Peyer's patch (tissue), 4 donors: ENCODE measurements around the gene TMEM187. TPM values are rescaled to one million over a fixed set of nuclear protein-coding genes. Genes with fewer than 3 reads are reported as not detected.

Experiments used
- DNase-seq, 3 donors: peaks; one replicate each; pipeline ENCODE4 v3.0.0-alpha.2; 2017 to 2019
- H3K27ac ChIP-seq, 4 donors: fragments of 200-600 bp; sonication (generic); one replicate each; pipeline ENCODE4 v1.5.1; 2016 to 2019
- H3K27me3 ChIP-seq, 2 donors: fragments of 200-600 bp; sonication (generic); one replicate each; pipeline ENCODE4 v1.5.1; 2019
- H3K36me3 ChIP-seq, 3 donors: fragments of 200-600 bp; sonication (generic); one replicate each; pipeline ENCODE4 v1.5.1; 2016 to 2019
- H3K4me1 ChIP-seq, 4 donors: fragments of 200-600 bp; sonication (generic); one replicate each; pipeline ENCODE4 v1.5.1; 2016 to 2019
- H3K4me3 ChIP-seq, 4 donors: fragments of 200-600 bp; sonication (generic); 1 replicate in 3 of 4; 2 replicates in 1 of 4; pipeline ENCODE4 v1.5.1; 2016 to 2019; ENCODE audit warnings: mild to moderate bottlenecking in 1 of 4
- H3K9me3 ChIP-seq, 4 donors: fragments of 200-600 bp; sonication (generic); one replicate each; pipeline ENCODE4 v1.5.1; 2016 to 2019; ENCODE audit warnings: mild to moderate bottlenecking in 1 of 4
- CTCF ChIP-seq, 6 experiments: fragments of 450-650 bp in 4 of 6; fragments of 200-600 bp in 2 of 6; sonication (generic) in 1 of 6; IDR thresholded peaks; one replicate each; pipeline ENCODE4 v1.5.1; 2017 to 2019; ENCODE audit warnings: antibody characterized with exemption in 6 of 6, mild to moderate bottlenecking in 3 of 6, moderate library complexity in 1 of 6
- POLR2A ChIP-seq, 2 donors: fragments of 450-650 bp; IDR thresholded peaks; one replicate each; pipeline ENCODE4 v1.5.1; 2017; ENCODE audit warnings: antibody characterized with exemption in 2 of 2, mild to moderate bottlenecking in 2 of 2, moderate library complexity in 2 of 2
- total RNA-seq, 4 donors: library from RNA; depleted of rRNA; stranded (reverse); fragments of >200 nt; gene quantifications; one replicate each; pipeline ENCODE4 v1.1.0, GENCODE V29; 2016

Gene TMEM187
- total RNA-seq, 4 donors from 2014 or later: 10.7 to 32.6 (median 12.8) TPM

GRCh38 chrX:153953892-153954557 lies 18.5 kb upstream of the TMEM187 start:
- Histone ChIP-seq H3K9me3 (no peaks in the 10 kb centered on the region), H3K4me3 (peak overlapping the region in 1 of 4 donors; percentile 22), H3K27ac (peak overlapping the region in 2 of 4 donors; percentile 19 to 68), H3K27me3 (no peaks in the 10 kb centered on the region), H3K4me1 (peaks cover 0 to 4% (median 0%) of the 10 kb centered on the region in 4 donors), H3K36me3 (peaks cover 0 to 88% (median 3%) of the 10 kb centered on the region in 3 donors)
- DNase-seq: no peak
- no peak for TF ChIP-seq CTCF (IDR thresholded peaks at IDR 0.05)
- TF ChIP-seq POLR2A (IDR thresholded peaks at IDR 0.05): no peak

GRCh38 chrX:153954558-153955227 lies 17.9 kb upstream of the TMEM187 start:
- TF ChIP-seq CTCF (IDR thresholded peaks at IDR 0.05) (no peak), POLR2A (IDR thresholded peaks at IDR 0.05) (no peak)
- Histone ChIP-seq H3K4me1 (peaks cover 0 to 4% (median 0%) of the 10 kb centered on the region in 4 donors), H3K9me3 (no peaks in the 10 kb centered on the region), H3K27ac (no peak overlapping the region), H3K36me3 (peaks cover 0 to 88% (median 3%) of the 10 kb centered on the region in 3 donors), H3K4me3 (no peak overlapping the region), H3K27me3 (no peaks in the 10 kb centered on the region)
- no peak for DNase-seq

GRCh38 chrX:153955228-153955732 lies 17.3 kb upstream of the TMEM187 start:
- H3K4me1 ChIP-seq: peaks cover 0 to 4% (median 0%) of the 10 kb centered on the region in 4 donors
- H3K27ac ChIP-seq: no peak overlapping the region
- DNase-seq: no peak
- TF ChIP-seq POLR2A (IDR thresholded peaks at IDR 0.05) (no peak), CTCF (IDR thresholded peaks at IDR 0.05) (no peak)
- H3K27me3 ChIP-seq: no peaks in the 10 kb centered on the region
- H3K36me3 ChIP-seq: peaks cover 0 to 88% (median 3%) of the 10 kb centered on the region in 3 donors
- no peaks in the 10 kb centered on the region for H3K9me3 ChIP-seq
- H3K4me3 ChIP-seq: no peak overlapping the region

GRCh38 chrX:153956044-153956907 lies 16.3 kb upstream of the TMEM187 start:
- no peak for DNase-seq
- no peaks in the 10 kb centered on the region for H3K27me3 ChIP-seq
- TF ChIP-seq POLR2A (IDR thresholded peaks at IDR 0.05) (no peak), CTCF (IDR thresholded peaks at IDR 0.05) (no peak)
- peaks cover 0 to 88% (median 3%) of the 10 kb centered on the region in 3 donors for H3K36me3 ChIP-seq
- no peak overlapping the region for H3K4me3 ChIP-seq
- H3K9me3 ChIP-seq: no peaks in the 10 kb centered on the region
- H3K4me1 ChIP-seq: peaks cover 0 to 4% (median 0%) of the 10 kb centered on the region in 4 donors
- H3K27ac ChIP-seq: no peak overlapping the region

GRCh38 chrX:153957224-153957623 lies 15.3 kb upstream of the TMEM187 start:
- no peaks in the 10 kb centered on the region for H3K9me3 ChIP-seq
- TF ChIP-seq POLR2A (IDR thresholded peaks at IDR 0.05) (no peak), CTCF (IDR thresholded peaks at IDR 0.05) (no peak)
- H3K27me3 ChIP-seq: no peaks in the 10 kb centered on the region
- H3K4me3 ChIP-seq: no peak overlapping the region
- H3K27ac ChIP-seq: no peak overlapping the region
- no peak for DNase-seq
- H3K4me1 ChIP-seq: peaks cover 0 to 4% (median 0%) of the 10 kb centered on the region in 4 donors
- H3K36me3 ChIP-seq: peaks cover 0 to 87% (median 0%) of the 10 kb centered on the region in 3 donors
